ENCODE results near the gene SLC17A4. TPM values are rescaled to one million over a fixed set of nuclear protein-coding genes. Genes with fewer than 3 reads are reported as not detected.

Gene SLC17A4, protein sequence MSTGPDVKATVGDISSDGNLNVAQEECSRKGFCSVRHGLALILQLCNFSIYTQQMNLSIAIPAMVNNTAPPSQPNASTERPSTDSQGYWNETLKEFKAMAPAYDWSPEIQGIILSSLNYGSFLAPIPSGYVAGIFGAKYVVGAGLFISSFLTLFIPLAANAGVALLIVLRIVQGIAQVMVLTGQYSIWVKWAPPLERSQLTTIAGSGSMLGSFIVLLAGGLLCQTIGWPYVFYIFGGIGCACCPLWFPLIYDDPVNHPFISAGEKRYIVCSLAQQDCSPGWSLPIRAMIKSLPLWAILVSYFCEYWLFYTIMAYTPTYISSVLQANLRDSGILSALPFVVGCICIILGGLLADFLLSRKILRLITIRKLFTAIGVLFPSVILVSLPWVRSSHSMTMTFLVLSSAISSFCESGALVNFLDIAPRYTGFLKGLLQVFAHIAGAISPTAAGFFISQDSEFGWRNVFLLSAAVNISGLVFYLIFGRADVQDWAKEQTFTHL
- not detected for total RNA-seq

DNA sequence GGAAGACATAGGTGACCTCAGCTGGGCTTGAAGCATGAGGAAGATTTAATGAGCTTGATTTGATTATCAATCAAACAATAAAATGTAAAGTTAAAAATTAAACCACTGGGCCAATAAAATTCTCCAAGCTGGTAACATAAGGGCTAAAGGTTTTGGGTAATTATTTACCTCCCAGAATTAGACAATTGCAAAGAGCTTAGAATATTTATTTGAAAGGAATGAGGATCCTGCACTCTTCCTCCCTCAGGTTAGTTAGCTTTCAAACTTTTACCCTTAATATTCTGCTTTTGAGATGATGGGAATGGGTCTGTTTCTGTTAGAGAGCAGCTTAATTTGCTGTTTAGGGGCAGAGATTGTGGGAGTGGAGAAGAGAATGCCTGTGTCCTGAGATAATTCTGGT, at the start of gene SLC17A4:
TSS of gene SLC17A4 (plus strand) at position 208 of the 400 bp plus-strand sequence. CDS start 7,221 bp downstream, outside the sequence.
- Histone ChIP-seq H3K27ac (no peak within 1 kb of the TSS), H3K9me3 (no peaks in the 10 kb centered on the region), H3K4me3 (replicated peaks in 1 of 3) (no peak within 1 kb of the TSS), H3K36me3 (no peaks in the 10 kb centered on the region), H3K4me1 (no peaks in the 10 kb centered on the region), H3K27me3 (no peaks in the 10 kb centered on the region)
- TF ChIP-seq CTCF (IDR thresholded peaks at IDR 0.05): no peak
- no peak for TF ChIP-seq POLR2A (IDR thresholded peaks at IDR 0.05)
- no peak for DNase-seq
- intact Hi-C loops (cut with DNase I): no loop called here

GRCh38 chr6:25706314-25707014, 48.1 kb upstream of the SLC17A4 start:
- H3K27me3 ChIP-seq: no peaks in the 10 kb centered on the region
- 75 to 79% methylated on average over 6 of the region's 6 CpGs for WGBS, 2 donors
- no peaks in the 10 kb centered on the region for H3K4me1 ChIP-seq
- DNase-seq: peak; percentile 53 to 62
- H3K9me3 ChIP-seq: no peaks in the 10 kb centered on the region
- TF ChIP-seq POLR2A (IDR thresholded peaks at IDR 0.05): no peak
- TF ChIP-seq CTCF (IDR thresholded peaks at IDR 0.05): no peak
- no peak overlapping the region for H3K27ac ChIP-seq
- no peak overlapping the region for H3K4me3 ChIP-seq (replicated peaks in 1 of 3)
- intact Hi-C loops (cut with DNase I): no loop called here
- no peaks in the 10 kb centered on the region for H3K36me3 ChIP-seq

DNA sequence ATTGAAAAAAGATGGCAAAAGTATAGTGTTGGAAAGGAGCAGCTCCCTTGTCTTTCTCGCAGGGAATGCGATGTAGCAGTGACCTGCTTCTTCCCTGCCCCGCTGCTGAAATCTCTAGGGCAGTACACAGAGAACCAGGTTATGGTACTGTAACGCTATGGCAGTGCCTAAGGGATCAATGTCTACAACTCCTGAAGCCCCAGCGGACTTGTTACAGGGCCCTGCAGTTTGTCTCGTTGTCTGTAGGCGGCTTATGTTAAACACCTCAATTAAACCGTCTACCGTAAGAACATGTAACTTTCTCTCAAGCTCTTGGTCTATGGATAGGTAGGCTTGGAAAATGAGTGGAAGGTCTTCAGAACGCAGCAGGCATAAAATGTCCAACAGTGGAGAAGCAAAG, 44.8 kb upstream of the SLC17A4 start:
- H3K36me3 ChIP-seq: no peaks in the 10 kb centered on the region
- intact Hi-C loops (cut with DNase I): no loop called here
- no peaks in the 10 kb centered on the region for H3K4me1 ChIP-seq
- H3K27ac ChIP-seq: no peak overlapping the region
- H3K4me3 ChIP-seq (replicated peaks in 1 of 3): no peak overlapping the region
- H3K9me3 ChIP-seq: no peaks in the 10 kb centered on the region
- no peak for DNase-seq
- TF ChIP-seq CTCF (IDR thresholded peaks at IDR 0.05): no peak
- no peaks in the 10 kb centered on the region for H3K27me3 ChIP-seq
- WGBS, 2 donors: 82 to 92% methylated on average over 10 of the region's 10 CpGs

DNA sequence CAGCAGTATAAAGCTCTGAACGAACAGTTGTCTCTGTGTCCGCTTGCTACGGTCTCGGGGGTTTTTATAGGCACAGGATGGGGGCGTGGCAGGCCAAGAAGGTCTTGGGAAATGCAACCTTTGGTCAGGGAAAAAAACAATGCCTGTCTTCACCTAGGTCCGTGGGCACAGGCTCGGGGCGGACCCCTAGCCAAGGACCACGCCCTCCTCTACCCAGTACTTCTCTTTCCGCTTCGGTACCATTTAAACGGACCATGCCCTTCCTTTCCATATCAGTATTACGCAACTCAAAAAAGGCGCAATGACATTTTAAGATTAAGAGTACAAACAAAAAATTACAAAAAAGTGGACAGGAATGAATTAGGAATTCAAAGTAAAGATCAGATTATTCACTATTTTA, 44.3 kb upstream of the SLC17A4 start:
- Histone ChIP-seq H3K9me3 (no peaks in the 10 kb centered on the region), H3K27ac (no peak overlapping the region), H3K36me3 (no peaks in the 10 kb centered on the region), H3K4me1 (no peaks in the 10 kb centered on the region), H3K27me3 (no peaks in the 10 kb centered on the region), H3K4me3 (replicated peaks in 1 of 3) (no peak overlapping the region)
- no peak for DNase-seq
- 67 to 74% methylated on average over 14 of the region's 14 CpGs for WGBS, 2 donors
- intact Hi-C loops (cut with DNase I): no loop called here
- no peak for TF ChIP-seq CTCF (IDR thresholded peaks at IDR 0.05)
- no peak for TF ChIP-seq POLR2A (IDR thresholded peaks at IDR 0.05)

- no peaks in the 10 kb centered on the region for H3K27me3 ChIP-seq
- no peaks in the 10 kb centered on the region for H3K9me3 ChIP-seq
- TF ChIP-seq POLR2A (IDR thresholded peaks at IDR 0.05) (no peak), CTCF (IDR thresholded peaks at IDR 0.05) (no peak)
- no peak for DNase-seq
- H3K4me3 ChIP-seq (replicated peaks in 1 of 3): no peak overlapping the region
- no peak overlapping the region for H3K27ac ChIP-seq
- no peaks in the 10 kb centered on the region for H3K36me3 ChIP-seq
- WGBS, 2 donors: 79 to 85% methylated on average over 1 of the region's 1 CpG
- H3K4me1 ChIP-seq: no peaks in the 10 kb centered on the region
- intact Hi-C loops (cut with DNase I): no loop called here
Observed at GRCh38 chr6:25713824-25714223, 40.7 kb upstream of the SLC17A4 start.

All from thyroid gland (tissue), 4 donors.